ENCODE results near the gene TMEM154.

- TF ChIP-seq, protein P1, sequence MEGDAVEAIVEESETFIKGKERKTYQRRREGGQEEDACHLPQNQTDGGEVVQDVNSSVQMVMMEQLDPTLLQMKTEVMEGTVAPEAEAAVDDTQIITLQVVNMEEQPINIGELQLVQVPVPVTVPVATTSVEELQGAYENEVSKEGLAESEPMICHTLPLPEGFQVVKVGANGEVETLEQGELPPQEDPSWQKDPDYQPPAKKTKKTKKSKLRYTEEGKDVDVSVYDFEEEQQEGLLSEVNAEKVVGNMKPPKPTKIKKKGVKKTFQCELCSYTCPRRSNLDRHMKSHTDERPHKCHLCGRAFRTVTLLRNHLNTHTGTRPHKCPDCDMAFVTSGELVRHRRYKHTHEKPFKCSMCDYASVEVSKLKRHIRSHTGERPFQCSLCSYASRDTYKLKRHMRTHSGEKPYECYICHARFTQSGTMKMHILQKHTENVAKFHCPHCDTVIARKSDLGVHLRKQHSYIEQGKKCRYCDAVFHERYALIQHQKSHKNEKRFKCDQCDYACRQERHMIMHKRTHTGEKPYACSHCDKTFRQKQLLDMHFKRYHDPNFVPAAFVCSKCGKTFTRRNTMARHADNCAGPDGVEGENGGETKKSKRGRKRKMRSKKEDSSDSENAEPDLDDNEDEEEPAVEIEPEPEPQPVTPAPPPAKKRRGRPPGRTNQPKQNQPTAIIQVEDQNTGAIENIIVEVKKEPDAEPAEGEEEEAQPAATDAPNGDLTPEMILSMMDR (IDR thresholded peaks at IDR 0.05), result no peak
- TF ChIP-seq POLR2A (IDR thresholded peaks at IDR 0.05), result no peak
Measured at GRCh38 chr4:152620218-152620617, 59.6 kb downstream of the TMEM154 start.

All from esophagus squamous epithelium (tissue), 4 donors.